ENCODE measurements around the gene RYR1. TPM values are rescaled to one million over a fixed set of nuclear protein-coding genes. Genes with fewer than 3 reads are reported as not detected.

RYR1 gene
- total RNA-seq, 1 experiment from 2014 or later = not detected

DNA sequence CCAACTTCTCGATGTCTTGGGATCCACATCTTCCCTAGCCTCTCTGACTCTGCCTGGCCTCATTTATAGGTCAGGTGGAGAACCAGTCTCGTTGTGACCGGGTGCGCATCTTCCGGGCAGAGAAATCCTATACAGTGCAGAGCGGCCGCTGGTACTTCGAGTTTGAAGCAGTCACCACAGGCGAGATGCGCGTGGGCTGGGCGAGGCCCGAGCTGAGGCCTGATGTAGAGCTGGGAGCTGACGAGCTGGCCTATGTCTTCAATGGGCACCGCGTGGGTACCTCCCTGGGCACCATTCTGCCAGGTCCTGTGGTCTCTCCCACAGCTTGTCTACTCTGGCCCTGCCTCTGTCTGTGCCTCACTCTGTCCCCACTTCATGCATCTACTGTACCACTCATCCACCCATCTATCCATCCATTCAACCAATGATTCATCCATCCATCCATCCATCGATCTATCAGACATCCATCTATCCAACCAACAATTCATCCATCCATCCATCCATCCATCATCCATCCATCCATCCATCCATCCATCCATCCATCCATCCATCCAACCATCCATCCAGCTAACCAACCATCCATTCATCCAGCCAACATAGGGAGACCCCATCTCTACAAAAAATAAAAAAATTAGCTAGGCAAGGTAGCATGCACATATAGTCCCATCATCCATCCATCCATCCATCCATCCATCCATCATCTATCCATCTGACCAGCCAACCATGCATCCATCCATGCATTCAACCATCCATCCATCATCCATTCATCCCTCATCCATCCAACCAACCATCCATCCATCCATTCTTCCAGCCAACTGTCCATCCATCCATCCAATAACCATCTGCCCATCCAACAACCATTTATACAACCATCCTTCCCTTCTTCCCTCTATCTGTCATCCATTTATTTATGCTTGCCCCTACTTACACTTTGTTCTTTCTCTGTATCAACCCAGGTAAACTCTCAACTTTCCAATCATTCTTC is 34.3 kb downstream of the RYR1 start:
- Histone ChIP-seq H3K27ac (ENCODE audit: low read length) (no peak overlapping the region), H3K27me3 (ENCODE audit: low read length) (peaks cover 12% of the 10 kb centered on the region), H3K4me2 (ENCODE audit: low read length) (no peak overlapping the region), H3K36me3 (ENCODE audit: low read depth, low read length) (no peaks in the 10 kb centered on the region), H3K79me2 (ENCODE audit: low read length) (no peaks in the 10 kb centered on the region), H2AFZ (ENCODE audit: low read length) (no peak overlapping the region), H4K20me1 (ENCODE audit: low read length) (no peaks in the 10 kb centered on the region), H3K9me3 (ENCODE audit: low read length) (no peaks in the 10 kb centered on the region), H3K4me1 (ENCODE audit: insufficient read depth, low read length) (no peaks in the 10 kb centered on the region), H3F3A (ENCODE audit: low read length, unreplicated experiment) (no peaks in the 10 kb centered on the region), H3K4me3 (ENCODE audit: low read length) (no peak overlapping the region), H3K9me2 (replicated peaks; ENCODE audit: low read length) (no peaks in the 10 kb centered on the region), H3K9ac (ENCODE audit: low read length) (no peak overlapping the region)
- CTCF ChIA-PET = no interaction called here
- POLR2A ChIA-PET (ENCODE audit: unreplicated experiment) = no interaction called here
- no peak for ATAC-seq
- TF ChIP-seq EZH2phosphoT487 (IDR thresholded peaks at IDR 0.05; ENCODE audit: borderline replicate concordance, low read length) (no peak), EZH2 (IDR thresholded peaks at IDR 0.05; ENCODE audit: low read length, unreplicated experiment) (no peak)
- TF ChIP-seq, protein P1, sequence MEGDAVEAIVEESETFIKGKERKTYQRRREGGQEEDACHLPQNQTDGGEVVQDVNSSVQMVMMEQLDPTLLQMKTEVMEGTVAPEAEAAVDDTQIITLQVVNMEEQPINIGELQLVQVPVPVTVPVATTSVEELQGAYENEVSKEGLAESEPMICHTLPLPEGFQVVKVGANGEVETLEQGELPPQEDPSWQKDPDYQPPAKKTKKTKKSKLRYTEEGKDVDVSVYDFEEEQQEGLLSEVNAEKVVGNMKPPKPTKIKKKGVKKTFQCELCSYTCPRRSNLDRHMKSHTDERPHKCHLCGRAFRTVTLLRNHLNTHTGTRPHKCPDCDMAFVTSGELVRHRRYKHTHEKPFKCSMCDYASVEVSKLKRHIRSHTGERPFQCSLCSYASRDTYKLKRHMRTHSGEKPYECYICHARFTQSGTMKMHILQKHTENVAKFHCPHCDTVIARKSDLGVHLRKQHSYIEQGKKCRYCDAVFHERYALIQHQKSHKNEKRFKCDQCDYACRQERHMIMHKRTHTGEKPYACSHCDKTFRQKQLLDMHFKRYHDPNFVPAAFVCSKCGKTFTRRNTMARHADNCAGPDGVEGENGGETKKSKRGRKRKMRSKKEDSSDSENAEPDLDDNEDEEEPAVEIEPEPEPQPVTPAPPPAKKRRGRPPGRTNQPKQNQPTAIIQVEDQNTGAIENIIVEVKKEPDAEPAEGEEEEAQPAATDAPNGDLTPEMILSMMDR (conservative IDR thresholded peaks at IDR 0.05; ENCODE audit: low read depth, low read length) = no peak
- no TSS peak for BruUV-seq (replicated peaks)
- no peak for DNase-seq
- intact Hi-C loops (cut with micrococcal nuclease) = no loop called here

DNA sequence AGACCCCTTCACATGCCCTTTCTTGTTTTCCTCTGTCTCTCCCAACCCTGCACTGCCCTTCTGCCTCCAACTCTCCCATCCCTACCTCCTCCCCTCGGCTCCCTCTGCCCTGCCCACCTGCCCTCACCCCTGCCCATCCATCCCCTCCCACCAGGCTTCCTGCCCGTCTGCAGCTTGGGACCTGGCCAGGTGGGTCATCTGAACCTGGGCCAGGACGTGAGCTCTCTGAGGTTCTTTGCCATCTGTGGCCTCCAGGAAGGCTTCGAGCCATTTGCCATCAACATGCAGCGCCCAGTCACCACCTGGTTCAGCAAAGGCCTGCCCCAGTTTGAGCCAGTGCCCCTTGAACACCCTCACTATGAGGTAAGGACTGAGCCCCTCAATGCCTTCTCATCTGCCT is 35.7 kb downstream of the RYR1 start:
- Histone ChIP-seq H3K27me3 (ENCODE audit: low read length) (peaks cover 12% of the 10 kb centered on the region), H2AFZ (ENCODE audit: low read length) (no peak overlapping the region), H3K4me3 (ENCODE audit: low read length) (no peak overlapping the region), H3K27ac (ENCODE audit: low read length) (no peak overlapping the region), H3K9ac (ENCODE audit: low read length) (no peak overlapping the region), H3K4me2 (ENCODE audit: low read length) (no peak overlapping the region), H3F3A (ENCODE audit: low read length, unreplicated experiment) (no peaks in the 10 kb centered on the region), H4K20me1 (ENCODE audit: low read length) (no peaks in the 10 kb centered on the region), H3K9me2 (replicated peaks; ENCODE audit: low read length) (no peaks in the 10 kb centered on the region), H3K4me1 (ENCODE audit: insufficient read depth, low read length) (no peaks in the 10 kb centered on the region), H3K79me2 (ENCODE audit: low read length) (no peaks in the 10 kb centered on the region), H3K9me3 (ENCODE audit: low read length) (no peaks in the 10 kb centered on the region), H3K36me3 (ENCODE audit: low read depth, low read length) (no peaks in the 10 kb centered on the region)
- BruUV-seq (replicated peaks) = no TSS peak
- CTCF ChIA-PET = no interaction called here
- DNase-seq (no peak), ATAC-seq (no peak)
- intact Hi-C loops (cut with micrococcal nuclease) = no loop called here
- TF ChIP-seq EZH2phosphoT487 (IDR thresholded peaks at IDR 0.05; ENCODE audit: borderline replicate concordance, low read length) (no peak), EZH2 (IDR thresholded peaks at IDR 0.05; ENCODE audit: low read length, unreplicated experiment) (no peak)
- TF ChIP-seq, protein P1 (conservative IDR thresholded peaks at IDR 0.05; ENCODE audit: low read depth, low read length) = no peak
- POLR2A ChIA-PET (ENCODE audit: unreplicated experiment) = no interaction called here

All from PC-3 (cell line).